ENCODE results near the gene LAPTM4A. TPM values are rescaled to one million over a fixed set of nuclear protein-coding genes. Genes with fewer than 3 reads are reported as not detected.

Gene LAPTM4A
- total RNA-seq, 1 experiment from 2014 or later, result 62.7 TPM

DNA sequence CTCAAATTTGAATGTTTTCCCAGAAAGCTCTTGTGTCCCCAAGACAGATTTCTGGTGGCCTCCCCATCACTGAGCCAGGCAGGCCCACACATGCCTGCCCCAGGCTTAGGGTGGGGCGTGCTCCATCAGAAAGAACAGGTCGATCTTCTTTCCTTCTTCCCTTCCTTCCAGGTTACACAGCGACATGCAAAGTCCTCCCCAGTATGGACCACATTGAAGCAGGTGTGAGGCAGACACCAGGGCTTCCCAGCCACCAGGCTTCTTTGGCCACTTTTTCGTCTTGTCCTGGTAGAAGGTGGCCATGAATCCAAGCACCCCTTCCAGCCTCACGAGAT lies 41.4 kb upstream of the LAPTM4A start:
- no peaks in the 10 kb centered on the region for H3K9me2 ChIP-seq (replicated peaks; ENCODE audit: low read length)
- no peaks in the 10 kb centered on the region for H3K36me3 ChIP-seq (ENCODE audit: low read depth, low read length)
- DNase-seq (no peak), ATAC-seq (no peak)
- ChIA-PET POLR2A (ENCODE audit: unreplicated experiment) (no interaction called here), CTCF (no interaction called here)
- H3K27ac ChIP-seq (ENCODE audit: low read length), result no peak overlapping the region
- H3K4me2 ChIP-seq (ENCODE audit: low read length), result no peak overlapping the region
- H3K79me2 ChIP-seq (ENCODE audit: low read length), result no peaks in the 10 kb centered on the region
- intact Hi-C loops (cut with micrococcal nuclease), result no loop called here
- H4K20me1 ChIP-seq (ENCODE audit: low read length), result no peaks in the 10 kb centered on the region
- no peaks in the 10 kb centered on the region for H3K27me3 ChIP-seq (ENCODE audit: low read length)
- BruUV-seq (replicated peaks), result no TSS peak
- TF ChIP-seq, protein P1, sequence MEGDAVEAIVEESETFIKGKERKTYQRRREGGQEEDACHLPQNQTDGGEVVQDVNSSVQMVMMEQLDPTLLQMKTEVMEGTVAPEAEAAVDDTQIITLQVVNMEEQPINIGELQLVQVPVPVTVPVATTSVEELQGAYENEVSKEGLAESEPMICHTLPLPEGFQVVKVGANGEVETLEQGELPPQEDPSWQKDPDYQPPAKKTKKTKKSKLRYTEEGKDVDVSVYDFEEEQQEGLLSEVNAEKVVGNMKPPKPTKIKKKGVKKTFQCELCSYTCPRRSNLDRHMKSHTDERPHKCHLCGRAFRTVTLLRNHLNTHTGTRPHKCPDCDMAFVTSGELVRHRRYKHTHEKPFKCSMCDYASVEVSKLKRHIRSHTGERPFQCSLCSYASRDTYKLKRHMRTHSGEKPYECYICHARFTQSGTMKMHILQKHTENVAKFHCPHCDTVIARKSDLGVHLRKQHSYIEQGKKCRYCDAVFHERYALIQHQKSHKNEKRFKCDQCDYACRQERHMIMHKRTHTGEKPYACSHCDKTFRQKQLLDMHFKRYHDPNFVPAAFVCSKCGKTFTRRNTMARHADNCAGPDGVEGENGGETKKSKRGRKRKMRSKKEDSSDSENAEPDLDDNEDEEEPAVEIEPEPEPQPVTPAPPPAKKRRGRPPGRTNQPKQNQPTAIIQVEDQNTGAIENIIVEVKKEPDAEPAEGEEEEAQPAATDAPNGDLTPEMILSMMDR (conservative IDR thresholded peaks at IDR 0.05; ENCODE audit: low read depth, low read length), result no peak
- TF ChIP-seq EZH2phosphoT487 (IDR thresholded peaks at IDR 0.05; ENCODE audit: borderline replicate concordance, low read length), result no peak
- no peak for TF ChIP-seq EZH2 (IDR thresholded peaks at IDR 0.05; ENCODE audit: low read length, unreplicated experiment)
- no peaks in the 10 kb centered on the region for H3F3A ChIP-seq (ENCODE audit: low read length, unreplicated experiment)
- H3K4me1 ChIP-seq (ENCODE audit: insufficient read depth, low read length), result peaks cover 30% of the 10 kb centered on the region
- H3K4me3 ChIP-seq (ENCODE audit: low read length), result no peak overlapping the region
- H3K9me3 ChIP-seq (ENCODE audit: low read length), result no peaks in the 10 kb centered on the region
- H2AFZ ChIP-seq (ENCODE audit: low read length), result no peak overlapping the region
- no peak overlapping the region for H3K9ac ChIP-seq (ENCODE audit: low read length)

DNA sequence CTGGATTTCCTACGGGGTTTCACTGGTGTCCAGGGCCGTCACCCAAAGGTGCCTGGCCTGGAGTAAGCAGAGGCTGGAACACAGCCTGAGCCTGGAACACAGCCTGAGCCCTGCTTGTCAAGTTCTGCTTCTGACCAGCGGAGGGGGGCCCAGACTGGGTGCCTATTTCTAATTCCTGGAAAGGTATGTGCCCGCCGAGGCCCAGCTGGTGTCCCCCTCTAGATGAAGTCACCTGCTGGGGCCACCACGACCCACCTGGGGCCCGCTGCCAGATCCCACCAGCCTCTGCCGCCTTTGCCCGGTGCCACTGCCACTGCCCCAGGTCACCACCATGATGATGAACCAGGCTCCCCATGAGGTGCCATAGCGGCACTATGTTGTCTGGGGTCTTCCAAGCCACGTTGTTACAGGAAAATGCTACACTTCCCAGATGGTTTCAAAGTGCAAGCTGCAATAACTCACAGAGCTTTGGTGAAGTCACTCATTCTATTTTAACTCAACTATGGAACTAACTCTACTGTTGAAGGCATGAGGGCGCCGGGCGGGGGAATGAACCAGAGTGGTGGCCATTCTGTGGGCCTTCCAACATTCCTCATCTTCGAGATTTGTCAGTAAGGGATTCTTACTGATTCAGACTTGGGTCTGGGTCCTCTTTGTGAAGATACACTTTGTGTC lies 40.9 kb upstream of the LAPTM4A start:
- H3F3A ChIP-seq (ENCODE audit: low read length, unreplicated experiment), result no peaks in the 10 kb centered on the region
- H3K27me3 ChIP-seq (ENCODE audit: low read length), result no peaks in the 10 kb centered on the region
- ATAC-seq, result no peak
- H3K27ac ChIP-seq (ENCODE audit: low read length), result no peak overlapping the region
- no peaks in the 10 kb centered on the region for H3K9me3 ChIP-seq (ENCODE audit: low read length)
- POLR2A ChIA-PET (ENCODE audit: unreplicated experiment), result no interaction called here
- H3K9me2 ChIP-seq (replicated peaks; ENCODE audit: low read length), result no peaks in the 10 kb centered on the region
- peaks cover 29% of the 10 kb centered on the region for H3K4me1 ChIP-seq (ENCODE audit: insufficient read depth, low read length)
- H3K36me3 ChIP-seq (ENCODE audit: low read depth, low read length), result no peaks in the 10 kb centered on the region
- intact Hi-C loops (cut with micrococcal nuclease), result no loop called here
- H3K79me2 ChIP-seq (ENCODE audit: low read length), result no peaks in the 10 kb centered on the region
- no peak overlapping the region for H3K9ac ChIP-seq (ENCODE audit: low read length)
- H3K4me3 ChIP-seq (ENCODE audit: low read length), result no peak overlapping the region
- H3K4me2 ChIP-seq (ENCODE audit: low read length), result peak overlapping the region; percentile 21; the same call in 1 of the 2 replicates
- no TSS peak for BruUV-seq (replicated peaks)
- H2AFZ ChIP-seq (ENCODE audit: low read length), result peak overlapping the region; percentile 64
- CTCF ChIA-PET, result interaction anchor here (0.6 kb wide), 1 partner anchor 124 kb away, joined by 6 read pairs; no protein-coding TSS in a partner anchor
- DNase-seq, result no peak
- no peaks in the 10 kb centered on the region for H4K20me1 ChIP-seq (ENCODE audit: low read length)
- TF ChIP-seq, protein P1 (conservative IDR thresholded peaks at IDR 0.05; ENCODE audit: low read depth, low read length), result no peak
- TF ChIP-seq EZH2phosphoT487 (IDR thresholded peaks at IDR 0.05; ENCODE audit: borderline replicate concordance, low read length) (no peak), EZH2 (IDR thresholded peaks at IDR 0.05; ENCODE audit: low read length, unreplicated experiment) (no peak)

DNA sequence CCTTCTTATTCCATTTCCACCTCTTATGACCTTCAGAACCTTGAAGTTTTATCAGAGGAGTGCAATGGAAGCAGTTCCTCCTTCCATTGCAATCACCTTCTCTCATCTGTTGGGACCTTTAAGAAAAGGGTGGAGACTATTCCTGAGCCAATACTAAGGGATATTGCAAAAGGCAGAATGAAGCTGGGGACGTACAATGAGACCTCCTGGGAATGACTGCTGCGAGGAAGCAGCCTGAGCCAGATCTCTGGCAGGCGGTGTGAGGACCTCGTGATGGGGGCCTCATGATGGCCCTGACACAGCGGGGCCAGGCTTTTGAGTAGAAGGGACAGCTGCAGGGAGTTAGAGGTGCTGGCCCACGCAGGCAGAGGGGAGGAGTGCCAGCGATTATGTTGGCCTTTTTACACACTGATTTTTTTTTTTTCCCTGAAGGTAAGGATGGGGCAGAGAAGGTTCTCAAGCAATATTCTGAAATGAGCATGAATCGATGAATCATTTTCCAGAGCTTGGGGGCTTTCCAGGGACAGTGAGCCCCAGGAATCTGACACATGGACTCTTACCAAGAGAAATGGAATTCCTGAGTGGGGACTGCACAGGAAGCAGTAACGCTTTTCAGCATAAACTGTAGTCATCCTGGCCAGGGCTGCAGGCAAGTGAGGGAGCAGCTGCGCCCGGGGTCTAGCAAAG lies 40.0 kb upstream of the LAPTM4A start:
- H3K27me3 ChIP-seq (ENCODE audit: low read length), result no peaks in the 10 kb centered on the region
- no peak overlapping the region for H3K27ac ChIP-seq (ENCODE audit: low read length)
- H2AFZ ChIP-seq (ENCODE audit: low read length), result peak overlapping the region; percentile 64
- no peaks in the 10 kb centered on the region for H3K9me2 ChIP-seq (replicated peaks; ENCODE audit: low read length)
- no peak overlapping the region for H3K9ac ChIP-seq (ENCODE audit: low read length)
- H3K4me1 ChIP-seq (ENCODE audit: insufficient read depth, low read length), result peaks cover 29% of the 10 kb centered on the region
- no TSS peak for BruUV-seq (replicated peaks)
- H3K79me2 ChIP-seq (ENCODE audit: low read length), result no peaks in the 10 kb centered on the region
- DNase-seq (peak; percentile 68), ATAC-seq (peak; percentile 30; the same call in 1 of the 2 replicates)
- H3K4me2 ChIP-seq (ENCODE audit: low read length), result peak overlapping the region; percentile 21
- no peaks in the 10 kb centered on the region for H3F3A ChIP-seq (ENCODE audit: low read length, unreplicated experiment)
- intact Hi-C loops (cut with micrococcal nuclease), result no loop called here
- no peaks in the 10 kb centered on the region for H4K20me1 ChIP-seq (ENCODE audit: low read length)
- ChIA-PET CTCF (interaction anchor here (0.6 kb wide), 1 partner anchor 123 kb away, joined by 6 read pairs; no protein-coding TSS in a partner anchor), POLR2A (ENCODE audit: unreplicated experiment) (no interaction called here)
- no peaks in the 10 kb centered on the region for H3K9me3 ChIP-seq (ENCODE audit: low read length)
- no peak overlapping the region for H3K4me3 ChIP-seq (ENCODE audit: low read length)
- TF ChIP-seq EZH2 (IDR thresholded peaks at IDR 0.05; ENCODE audit: low read length, unreplicated experiment) (no peak), EZH2phosphoT487 (IDR thresholded peaks at IDR 0.05; ENCODE audit: borderline replicate concordance, low read length) (no peak)
- TF ChIP-seq, protein P1 (conservative IDR thresholded peaks at IDR 0.05; ENCODE audit: low read depth, low read length), result no peak
- H3K36me3 ChIP-seq (ENCODE audit: low read depth, low read length), result no peaks in the 10 kb centered on the region
